B cell (primary cell): ENCODE results near the gene RAPH1.

Source experiments
- CTCF ChIP-seq: fragments of 200-600 bp; IDR thresholded peaks from one replicate; pipeline ENCODE4 v1.8.0; 2022; ENCODE audit warnings: antibody characterized with exemption, mild to moderate bottlenecking
- EZH2 ChIP-seq: IDR thresholded peaks from 2 replicates; pipeline ENCODE4 v1.6.1; 2012; ENCODE audit warnings: borderline replicate concordance, low read depth, mild to moderate bottlenecking, moderate library complexity, low read length; ENCODE audit not compliant: insufficient read depth, poor library complexity, severe bottlenecking

GRCh38 chr2:203394519-203395227 lies 140.4 kb downstream of the RAPH1 start:
- TF ChIP-seq CTCF (no peak), EZH2 (no peak)
